ENCODE data around the gene ARMC5.

- no peak for TF ChIP-seq ZNF274 (IDR thresholded peaks at IDR 0.05; ENCODE audit: low read depth, low read length)
- TF ChIP-seq YY1 (IDR thresholded peaks at IDR 0.05; ENCODE audit: insufficient read depth, insufficient read length): no peak
Measured at GRCh38 chr16:31496670-31497069, 37.4 kb downstream of the ARMC5 start.
